GM12878 (cell line): ENCODE data around the gene P3H1. TPM values are rescaled to one million over a fixed set of nuclear protein-coding genes. Genes with fewer than 3 reads are reported as not detected.

Source experiments
- ATAC-seq: fragments of 200-7000 bp; cut with Tn5 transposase; 3 replicates; pipeline ENCODE4 v1.9.1; 2020; ENCODE audit warnings: mild to moderate bottlenecking, moderate library complexity
- BruUV-seq: library from RNA; stranded (reverse); fragments of 400-500 nt; replicated peaks from 2 replicates; lab custom pipeline; 2021; lab: Mats Ljungman, UMichigan
- CTCF ChIA-PET: fragments of 300-600 bp; sonication (Branson Sonifier 250); formaldehyde crosslinking; extraction: SDS; loops from one replicate; lab custom pipeline; 2021; ENCODE audit warnings: inconsistent platforms; lab: Yijun Ruan, JAX
- POLR2A ChIA-PET: fragments of 350-600 bp; formaldehyde crosslinking; extraction: SDS; loops from one replicate; lab custom pipeline; 2021; ENCODE audit warnings: inconsistent platforms; lab: Charles Lee
- RAD21 ChIA-PET: fragments of 300-600 bp; sonication (Branson Sonifier 250); formaldehyde crosslinking; loops from one replicate; lab custom pipeline; 2023; ENCODE audit warnings: antibody characterized with exemption; ENCODE audit not compliant: unreplicated experiment; lab: Charles Lee
- SMC1A ChIA-PET: fragments of 300-600 bp; sonication (Branson Sonifier 250); formaldehyde crosslinking; loops from one replicate; lab custom pipeline; 2023; ENCODE audit not compliant: unreplicated experiment, uncharacterized antibody; lab: Charles Lee
- DNase-seq: peaks from one replicate; pipeline ENCODE4 v3.0.0-alpha.2; 2011; ENCODE audit warnings: low read depth, low spot score
- FAIRE-seq: peaks from 3 replicates; lab custom pipeline; 2011; peaks lifted over from hg19 to GRCh38; lab: Jason Lieb, UNC
- H2AFZ ChIP-seq: 2 replicates; pipeline ENCODE4 v1.6.0; 2011; ENCODE audit warnings: low read depth, low read length, control low read depth; ENCODE audit not compliant: control insufficient read depth
- H3K27ac ChIP-seq: 2 replicates; pipeline ENCODE4 v1.5.1; 2011; ENCODE audit warnings: control low read depth; ENCODE audit not compliant: control insufficient read depth, insufficient read depth
- H3K27me3 ChIP-seq, 2 experiments: replicated peaks in 1 of 2; 2 replicates each; pipeline versions ENCODE4 v1.6.0 to v1.6.1; 2011; ENCODE audit warnings: low read length in 1 of 2; ENCODE audit not compliant: control insufficient read depth in 2 of 2, insufficient read depth in 2 of 2
- H3K36me3 ChIP-seq, 2 experiments: 2 replicates each; pipeline ENCODE4 v1.5.1; 2011; ENCODE audit warnings: low read length in 1 of 2; ENCODE audit not compliant: control insufficient read depth in 2 of 2, insufficient read depth in 2 of 2
- H3K4me1 ChIP-seq: 2 replicates; pipeline ENCODE4 v1.6.1; 2011; ENCODE audit warnings: mild to moderate bottlenecking, low read length, moderate library complexity, mixed read lengths; ENCODE audit not compliant: control insufficient read depth, insufficient read depth
- H3K4me2 ChIP-seq: 2 replicates; pipeline ENCODE4 v1.6.0; 2011; ENCODE audit warnings: control low read depth; ENCODE audit not compliant: control insufficient read depth, insufficient read depth
- H3K4me3 ChIP-seq: fragments of 200-600 bp; sonication (generic); 2 replicates; pipeline ENCODE4 v1.5.1; 2016
- H3K79me2 ChIP-seq: 2 replicates; pipeline ENCODE4 v1.6.0; 2011; ENCODE audit warnings: low read length; ENCODE audit not compliant: control insufficient read depth, insufficient read depth
- H3K9ac ChIP-seq: 2 replicates; pipeline ENCODE4 v1.8.0; 2011; ENCODE audit warnings: low read length, control low read depth, mixed read lengths; ENCODE audit not compliant: control insufficient read depth, insufficient read depth
- H3K9me3 ChIP-seq: replicated peaks from 3 replicates; pipeline ENCODE4 v1.5.1; 2011; ENCODE audit warnings: mild to moderate bottlenecking, low read length; ENCODE audit not compliant: control insufficient read depth, insufficient read depth
- H4K20me1 ChIP-seq: 2 replicates; pipeline ENCODE4 v1.6.0; 2011; ENCODE audit not compliant: control insufficient read depth, insufficient read depth
- CEBPB ChIP-seq, 2 experiments: fragments of 150-350 bp in 1 of 2; IDR thresholded peaks; 2 replicates each; pipeline ENCODE4 v1.6.1; 2012 to 2014; ENCODE audit warnings: low read depth in 2 of 2, low read length in 2 of 2, borderline replicate concordance in 1 of 2, inconsistent platforms in 1 of 2
- ESRRA ChIP-seq: IDR thresholded peaks from 2 replicates; pipeline ENCODE4 v1.6.1; 2012; ENCODE audit warnings: mild to moderate bottlenecking, low read length, improper control_type of control experiment
- ETV6 ChIP-seq, 2 experiments: fragments of 450-650 bp in 1 of 2; IDR thresholded peaks in 1 of 2; conservative IDR thresholded peaks in 1 of 2; 2 replicates each; pipeline ENCODE4 v1.6.1; 2014; ENCODE audit warnings: antibody characterized with exemption in 1 of 2, borderline replicate concordance in 1 of 2, low read depth in 1 of 2, mild to moderate bottlenecking in 1 of 2, moderate library complexity in 1 of 2
- FOS ChIP-seq: IDR thresholded peaks from 3 replicates; pipeline ENCODE4 v1.6.1; 2011; ENCODE audit warnings: borderline replicate concordance; ENCODE audit not compliant: insufficient read length; ENCODE audit errors: extremely low read depth
- NFYA ChIP-seq: IDR thresholded peaks from 2 replicates; pipeline ENCODE4 v1.6.1; 2011; ENCODE audit warnings: low read depth, mild to moderate bottlenecking, low read length, improper control_type of control experiment, borderline replicate concordance
- NR2F1 ChIP-seq: fragments of 450-650 bp; conservative IDR thresholded peaks from 2 replicates; pipeline ENCODE4 v1.6.1; 2017; ENCODE audit warnings: mild to moderate bottlenecking
- PAX8 ChIP-seq: fragments of 450-650 bp; IDR thresholded peaks from 2 replicates; pipeline ENCODE4 v1.6.1; 2017; ENCODE audit warnings: mild to moderate bottlenecking, moderate library complexity
- PRDM15 ChIP-seq: fragments of 450-650 bp; formaldehyde crosslinking; IDR thresholded peaks from 2 replicates; pipeline ENCODE4 v1.4.0; 2020; ENCODE audit warnings: mild to moderate bottlenecking, moderate library complexity
- SMARCA5 ChIP-seq: fragments of 450-650 bp; IDR thresholded peaks from 2 replicates; pipeline ENCODE4 v1.6.1; 2017; ENCODE audit warnings: mild to moderate bottlenecking
- SMC3 ChIP-seq: IDR thresholded peaks from 2 replicates; pipeline ENCODE4 v1.6.1; 2011; ENCODE audit warnings: low read length, improper control_type of control experiment, borderline replicate concordance
- SRF ChIP-seq, 2 experiments: IDR thresholded peaks; 2 replicates each; pipeline ENCODE4 v1.6.1; 2011; ENCODE audit warnings: low read depth in 2 of 2, low read length in 2 of 2, mild to moderate bottlenecking in 1 of 2, moderate library complexity in 1 of 2
- STAT3 ChIP-seq: IDR thresholded peaks from 2 replicates; pipeline ENCODE4 v1.6.1; 2011; ENCODE audit warnings: low read depth, low read length, improper control_type of control experiment
- TBL1XR1 ChIP-seq: IDR thresholded peaks from 2 replicates; pipeline ENCODE4 v1.6.1; 2012; ENCODE audit warnings: low read depth, low read length, improper control_type of control experiment
- ZBTB33 ChIP-seq: fragments of 450-650 bp; IDR thresholded peaks from 2 replicates; pipeline ENCODE4 v1.6.1; 2017; ENCODE audit warnings: mild to moderate bottlenecking
- WGBS: methylation state at CpG from one replicate; pipeline ENCODE4 v1.1.6; 2016; ENCODE audit warnings: low lambda C conversion rate; ENCODE audit not compliant: insufficient replicate concordance, insufficient coverage; ENCODE audit errors: missing lambda C conversion rate; 5-methylcytosine and 5-hydroxymethylcytosine counted together
- in situ Hi-C: fragments of 300-500 bp; cut with MboI; formaldehyde crosslinking; loops from 9 replicates; pipeline ENCODE4 v1.14.3; 2018; ENCODE audit warnings: mixed read lengths
- intact Hi-C: fragments of 100-400 bp; cut with micrococcal nuclease; formaldehyde crosslinking; loops from one replicate; pipeline ENCODE4 v1.14.2; 2022; ENCODE audit not compliant: unreplicated experiment
- polyA plus RNA-seq, 11 experiments: library from polyadenylated mRNA; depleted of rRNA in 4 of 11; unstranded in 6 of 11; stranded (reverse) in 5 of 11; fragments of >200 nt; fragmentation: Nextera tagmentation in 4 of 11; fragmentation: Illumina TruSeq in 1 of 11; extraction: Ambion mirVana in 4 of 11; extraction: Trizol in 1 of 11; gene quantifications; 1 replicate in 1 of 11; 2 replicates in 10 of 11; pipeline versions ENCODE4 v1.2.1 to v1.2.3, GENCODE V29; 2011 to 2016; ENCODE audit warnings: inconsistent platforms in 2 of 11, missing spikeins in 2 of 11, low read depth in 1 of 11
- total RNA-seq, 4 experiments: library from RNA; depleted of rRNA in 3 of 4; stranded (reverse); fragments of >200 nt in 3 of 4; fragmentation: Illumina TruSeq in 1 of 4; extraction: Trizol in 1 of 4; gene quantifications; 2 replicates each; pipeline versions ENCODE4 v1.2.1 to v1.2.3, GENCODE V29; 2013 to 2021

The P3H1 gene
- total and polyA plus RNA-seq, 10 of the 15 experiments (the other 5 are each of a cell fraction or from before 2014, with no cell fraction given): 0.72 to 42.4 (median 26.0) TPM

GRCh38 chr1:42743317-42744147, 23.3 kb downstream of the P3H1 start:
- POLR2A ChIA-PET: no interaction called here
- in situ Hi-C loops: no loop called here
- TF ChIP-seq NR2F1: no peak
- no peak for TF ChIP-seq FOS
- TF ChIP-seq ESRRA: no peak
- TF ChIP-seq SMC3: no peak
- TF ChIP-seq CEBPB (IDR thresholded peaks at IDR 0.05; ENCODE audit: borderline replicate concordance in 1 of 2, low read depth in 2 of 2, low read length in 2 of 2): no peak
- no peak for TF ChIP-seq ETV6 (conservative IDR thresholded peaks at IDR 0.05 in 1 of 2, IDR thresholded peaks at IDR 0.05 in 1 of 2; ENCODE audit: borderline replicate concordance in 1 of 2, low read depth in 1 of 2)
- no peak for TF ChIP-seq SMARCA5
- no peak for TF ChIP-seq SRF (IDR thresholded peaks at IDR 0.05; ENCODE audit: low read depth in 2 of 2, low read length in 2 of 2)
- no peak for TF ChIP-seq STAT3
- TF ChIP-seq PAX8: no peak
- TF ChIP-seq ZBTB33: no peak
- TF ChIP-seq TBL1XR1: no peak
- TF ChIP-seq NFYA: no peak
- TF ChIP-seq PRDM15 (CRISPR knock-in tag): no peak

More at GRCh38 chr1:42743317-42744147, 23.3 kb downstream of the P3H1 start:
- ChIA-PET RAD21 (no interaction called here), SMC1A (interaction anchor here (1.2 kb wide), 1 partner anchor 330 kb away, joined by 4 read pairs; no protein-coding TSS in a partner anchor), CTCF (interaction anchor here (0.9 to 1.8 kb wide), 2 partner anchors 167 to 399 kb away, joined by 4 to 6 read pairs; no protein-coding TSS in a partner anchor)
- FAIRE-seq (no peak), DNase-seq (no peak), ATAC-seq (no peak)
- H3K4me3 ChIP-seq: no peak overlapping the region
- peaks cover 0 to 6% of the 10 kb centered on the region in 2 experiments; a peak in 3 of 4 replicates for H3K36me3 ChIP-seq
- no peaks in the 10 kb centered on the region for H3K4me1 ChIP-seq
- H3K27me3 ChIP-seq: no peaks in the 10 kb centered on the region
- intact Hi-C loops: no loop called here
- no peak overlapping the region for H2AFZ ChIP-seq
- no peaks in the 10 kb centered on the region for H4K20me1 ChIP-seq
- H3K27ac ChIP-seq: no peak overlapping the region
- BruUV-seq: no TSS peak
- no peaks in the 10 kb centered on the region for H3K9me3 ChIP-seq
- H3K4me2 ChIP-seq: no peak overlapping the region
- no peak overlapping the region for H3K9ac ChIP-seq
- no peaks in the 10 kb centered on the region for H3K79me2 ChIP-seq
- WGBS: 74% methylated on average over 21 of the region's 21 CpGs
